Myocyte (in vitro differentiated cells): ENCODE results near the gene TYSND1. TPM values are rescaled to one million over a fixed set of nuclear protein-coding genes. Genes with fewer than 3 reads are reported as not detected.
"Not testable (repeated sequence)": the region's sequence is repeated elsewhere in the genome, so short reads cannot be mapped to it uniquely, and the experiment has no call there.

ENCODE experiments used
- DNase-seq: peaks from one replicate; pipeline ENCODE4 v3.0.0-alpha.2; 2012; ENCODE audit warnings: low read depth
- total RNA-seq: library from RNA; depleted of rRNA; stranded (reverse); fragments of >200 nt; gene quantifications from 2 replicates; pipeline ENCODE4 v1.2.3, GENCODE V29; 2014

Gene TYSND1
- total RNA-seq, 1 donor from 2014 or later, result 15.2 TPM

GRCh38 chr10:70112071-70112470 is 34.4 kb downstream of the TYSND1 start:
- DNase-seq, result no peak

GRCh38 chr10:70111496-70111895 is 35.0 kb downstream of the TYSND1 start:
- no peak for DNase-seq

- DNase-seq, result peak; percentile 41
These were observed 37.3 kb downstream of the TYSND1 start for GRCh38 chr10:70109064-70109729.

DNA sequence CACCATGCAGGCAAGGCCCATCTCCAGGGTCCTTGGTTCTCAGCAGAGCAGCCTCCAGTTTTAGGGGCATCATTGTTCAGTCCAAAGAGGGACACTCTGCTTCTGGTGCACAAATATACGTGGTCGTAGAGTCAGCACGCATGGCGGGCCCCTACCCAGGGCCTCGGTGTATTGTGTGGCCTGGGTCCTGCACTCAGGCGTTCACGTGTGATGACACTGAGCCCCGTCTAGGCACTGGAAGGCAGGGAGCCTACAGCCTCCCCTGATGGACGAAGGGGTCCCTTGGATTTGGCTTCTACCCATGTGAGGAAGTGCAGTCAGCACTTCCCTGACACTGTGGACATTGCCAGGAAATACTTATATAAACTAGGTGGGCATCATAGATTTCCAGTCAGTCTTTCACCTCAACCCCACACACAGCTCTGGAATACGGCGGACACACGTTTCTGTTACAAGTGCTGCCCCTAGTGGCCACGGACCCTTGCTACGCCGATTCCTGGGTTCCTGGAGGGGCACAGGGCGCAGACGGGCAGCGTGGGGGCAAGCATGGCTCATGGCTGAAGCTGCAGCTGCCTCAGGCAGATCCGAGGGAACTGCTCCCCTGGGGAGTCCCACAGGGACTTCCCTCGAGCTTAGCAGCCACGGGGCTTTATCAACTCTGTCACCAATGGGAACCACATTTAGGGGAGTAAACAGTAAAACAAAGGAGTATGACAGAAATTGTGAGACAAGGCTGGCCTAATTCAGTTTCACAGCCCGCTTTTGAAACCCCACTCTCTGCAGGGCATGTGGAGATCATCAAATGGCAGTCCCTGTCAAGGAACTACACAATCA is 39.3 kb downstream of the TYSND1 start:
- DNase-seq, result no peak

- DNase-seq, result no peak
These were observed 44.8 kb downstream of the TYSND1 start for GRCh38 chr10:70101668-70102067.

- not testable (repeated sequence) for DNase-seq
These were observed 45.4 kb downstream of the TYSND1 start for GRCh38 chr10:70101068-70101562.

DNA sequence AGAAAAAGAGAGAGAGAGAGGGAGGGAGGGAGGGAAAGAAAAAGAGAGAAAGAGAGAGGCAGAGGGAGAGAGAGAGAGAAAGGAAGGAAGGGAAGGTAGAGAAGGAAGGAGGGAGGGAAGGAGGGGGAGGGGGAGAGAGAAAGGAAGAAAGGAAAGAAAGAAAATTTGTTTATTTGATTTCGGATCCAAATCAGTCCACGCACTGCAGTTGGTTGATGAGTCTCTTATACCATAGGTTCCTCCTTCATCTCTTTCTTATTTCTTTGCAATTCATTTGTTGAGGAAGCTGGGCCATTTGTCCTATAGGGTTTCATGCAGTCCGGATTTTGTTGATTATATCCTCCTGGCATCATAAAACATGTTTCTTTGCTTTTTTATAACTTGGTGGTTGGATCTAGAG is 48.2 kb downstream of the TYSND1 start:
- no peak for DNase-seq

GRCh38 chr10:70097459-70097858 is 49.0 kb downstream of the TYSND1 start:
- no peak for DNase-seq

GRCh38 chr10:70096705-70097420 is 49.6 kb downstream of the TYSND1 start:
- DNase-seq, result peak; percentile 75

GRCh38 chr10:70096016-70096704 is 50.3 kb downstream of the TYSND1 start:
- DNase-seq, result peak; percentile 82

- DNase-seq, result no peak
These were observed 52.2 kb downstream of the TYSND1 start for GRCh38 chr10:70094250-70094649.

GRCh38 chr10:70093335-70093944 is 53.1 kb downstream of the TYSND1 start:
- DNase-seq, result no peak

- no peak for DNase-seq
These were observed 54.1 kb downstream of the TYSND1 start for GRCh38 chr10:70092389-70092718.

GRCh38 chr10:70090951-70091350 is 55.5 kb downstream of the TYSND1 start:
- DNase-seq, result no peak

GRCh38 chr10:70090013-70090412 is 56.5 kb downstream of the TYSND1 start:
- DNase-seq, result no peak

- DNase-seq, result no peak
These were observed 58.2 kb downstream of the TYSND1 start for GRCh38 chr10:70088308-70088698.

Other genes with a start within 250 kb of the TYSND1 start
- gene MACROH2A2, start 93.9 kb downstream of the TYSND1 start, total RNA-seq, result 10.5 and 11.2 TPM in 2 replicates
- 15.8 and 18.3 TPM in 2 replicates for gene AIFM2, start 13.9 kb downstream of the TYSND1 start, total RNA-seq
- 99.2 and 99.6 TPM in 2 replicates for gene SAR1A, start 23.8 kb upstream of the TYSND1 start, total RNA-seq
- gene PPA1, start 86.7 kb upstream of the TYSND1 start, total RNA-seq, result 149 and 152 TPM in 2 replicates
- not detected in 2 replicates for gene NPFFR1, start 137.3 kb upstream of the TYSND1 start, total RNA-seq
- 17.3 and 23.9 TPM in 2 replicates for gene LRRC20, start 235.9 kb upstream of the TYSND1 start, total RNA-seq